ES-I3 (cell line): ENCODE results near the gene EIF4G2.
"Not testable (repeated sequence)": the region's sequence is repeated elsewhere in the genome, so short reads cannot be mapped to it uniquely, and the experiment has no call there.

ENCODE experiments used
- H3K36me3 ChIP-seq: 2 replicates; pipeline ENCODE4 v1.6.1; 2013; ENCODE audit warnings: mild to moderate bottlenecking, low read length, control low read depth, moderate library complexity; ENCODE audit not compliant: insufficient read depth
- H3K4me1 ChIP-seq: 2 replicates; pipeline ENCODE4 v1.6.1; 2013; ENCODE audit warnings: mild to moderate bottlenecking, control low read depth, low read length; ENCODE audit not compliant: insufficient read depth
- H3K9ac ChIP-seq: 2 replicates; pipeline ENCODE4 v1.6.1; 2013; ENCODE audit warnings: low read depth, mild to moderate bottlenecking, low read length, moderate library complexity
- H3K9me3 ChIP-seq: 2 replicates; pipeline ENCODE4 v1.6.1; 2013; ENCODE audit warnings: mild to moderate bottlenecking, low read length, moderate library complexity; ENCODE audit not compliant: control insufficient read depth, insufficient read depth

EIF4G2 gene

GRCh38 chr11:10829139-10829538 is 20.4 kb upstream of the EIF4G2 start:
- Histone ChIP-seq H3K36me3 (no peaks in the 10 kb centered on the region), H3K4me1 (no peaks in the 10 kb centered on the region), H3K9ac (no peak overlapping the region), H3K9me3 (0 out of 2 replicates have a peak, but pooled peaks cover 2% of the 10 kb centered on the region)

- H3K9ac ChIP-seq: no peak overlapping the region
- H3K9me3 ChIP-seq: 0 out of 2 replicates have a peak, but pooled peaks cover 2% of the 10 kb centered on the region
- H3K36me3 ChIP-seq: no peaks in the 10 kb centered on the region
- H3K4me1 ChIP-seq: no peaks in the 10 kb centered on the region
These were observed 19.7 kb upstream of the EIF4G2 start for GRCh38 chr11:10828402-10828801.

GRCh38 chr11:10824888-10825287 is 16.2 kb upstream of the EIF4G2 start:
- no peak overlapping the region for H3K9ac ChIP-seq
- H3K9me3 ChIP-seq: 0 out of 2 replicates have a peak, but pooled peaks cover 2% of the 10 kb centered on the region
- no peaks in the 10 kb centered on the region for H3K4me1 ChIP-seq
- H3K36me3 ChIP-seq: no peaks in the 10 kb centered on the region

- H3K9ac ChIP-seq: no peak overlapping the region
- H3K36me3 ChIP-seq: no peaks in the 10 kb centered on the region
- no peaks in the 10 kb centered on the region for H3K4me1 ChIP-seq
- H3K9me3 ChIP-seq: no peaks in the 10 kb centered on the region
These were observed 14.4 kb upstream of the EIF4G2 start for GRCh38 chr11:10823152-10823579.

GRCh38 chr11:10822491-10822890 is 13.8 kb upstream of the EIF4G2 start:
- not testable (repeated sequence) for H3K9me3 ChIP-seq, H3K9ac ChIP-seq, H3K4me1 ChIP-seq, H3K36me3 ChIP-seq

- Histone ChIP-seq H3K4me1 (no peaks in the 10 kb centered on the region), H3K36me3 (no peaks in the 10 kb centered on the region), H3K9me3 (no peaks in the 10 kb centered on the region)
These were observed 9.9 kb upstream of the EIF4G2 start for GRCh38 chr11:10818594-10818993.

GRCh38 chr11:10813945-10814344 is 5.2 kb upstream of the EIF4G2 start:
- Histone ChIP-seq H3K36me3 (no peaks in the 10 kb centered on the region), H3K9me3 (no peaks in the 10 kb centered on the region), H3K4me1 (no peaks in the 10 kb centered on the region; the same call in 1 of the 2 replicates), H3K9ac (no peak overlapping the region)

More at GRCh38 chr11:10818594-10818993, 9.9 kb upstream of the EIF4G2 start:
- no peak overlapping the region for H3K9ac ChIP-seq

GRCh38 chr11:10809373-10810160 is 841 bp upstream of the EIF4G2 start:
- Histone ChIP-seq H3K4me1 (no peaks in the 10 kb centered on the region; the same call in 1 of the 2 replicates), H3K9me3 (no peaks in the 10 kb centered on the region; the same call in 1 of the 2 replicates), H3K36me3 (peaks cover 25% of the 10 kb centered on the region), H3K9ac (peak overlapping the region; percentile 98)

GRCh38 chr11:10808235-10808552 is 532 bp downstream of the EIF4G2 start:
- no peaks in the 10 kb centered on the region; the same call in 1 of the 2 replicates for H3K4me1 ChIP-seq
- no peaks in the 10 kb centered on the region; the same call in 1 of the 2 replicates for H3K9me3 ChIP-seq
- peak overlapping the region; percentile 98 for H3K9ac ChIP-seq
- peaks cover 38% of the 10 kb centered on the region for H3K36me3 ChIP-seq

GRCh38 chr11:10807493-10808234 is 1.1 kb downstream of the EIF4G2 start:
- Histone ChIP-seq H3K9ac (peak overlapping the region; percentile 98), H3K4me1 (no peaks in the 10 kb centered on the region; the same call in 1 of the 2 replicates), H3K9me3 (no peaks in the 10 kb centered on the region; the same call in 1 of the 2 replicates), H3K36me3 (peaks cover 43% of the 10 kb centered on the region)

- Histone ChIP-seq H3K36me3 (peaks cover 57% of the 10 kb centered on the region), H3K4me1 (no peaks in the 10 kb centered on the region; the same call in 1 of the 2 replicates), H3K9ac (no peak overlapping the region), H3K9me3 (no peaks in the 10 kb centered on the region; the same call in 1 of the 2 replicates)
These were observed 2.5 kb downstream of the EIF4G2 start for GRCh38 chr11:10806206-10806605.

- H3K9me3 ChIP-seq: no peaks in the 10 kb centered on the region; the same call in 1 of the 2 replicates
- H3K36me3 ChIP-seq: peaks cover 58% of the 10 kb centered on the region
- no peaks in the 10 kb centered on the region; the same call in 1 of the 2 replicates for H3K4me1 ChIP-seq
These were observed 3.0 kb downstream of the EIF4G2 start for GRCh38 chr11:10805741-10806140.

GRCh38 chr11:10803676-10804075 is 5.0 kb downstream of the EIF4G2 start:
- Histone ChIP-seq H3K36me3 (peaks cover 79% of the 10 kb centered on the region), H3K9me3 (no peaks in the 10 kb centered on the region; the same call in 1 of the 2 replicates), H3K9ac (no peak overlapping the region), H3K4me1 (no peaks in the 10 kb centered on the region)

More at GRCh38 chr11:10805741-10806140, 3.0 kb downstream of the EIF4G2 start:
- H3K9ac ChIP-seq: no peak overlapping the region

- H3K4me1 ChIP-seq: no peaks in the 10 kb centered on the region
- H3K9me3 ChIP-seq: no peaks in the 10 kb centered on the region
- H3K36me3 ChIP-seq: peaks cover 80% of the 10 kb centered on the region
- no peak overlapping the region for H3K9ac ChIP-seq
These were observed 8.4 kb downstream of the EIF4G2 start for GRCh38 chr11:10800292-10800691.
